Aorta (tissue), 5 donors: ENCODE results near the gene SIAH2. TPM values are rescaled to one million over a fixed set of nuclear protein-coding genes. Genes with fewer than 3 reads are reported as not detected.
A peak's percentile ranks its signal among the peaks of the same experiment; 100 is the strongest.

Source experiments
- ATAC-seq: fragments of 200-7000 bp; cut with Tn5 transposase; one replicate; pipeline ENCODE4 v1.9.1; 2022; ENCODE audit warnings: moderate library complexity; ENCODE audit not compliant: low FRiP score
- DNase-seq, 2 donors: peaks; one replicate each; pipeline ENCODE4 v3.0.0-alpha.2; 2020
- H3K27ac ChIP-seq, 2 donors: one replicate each; pipeline ENCODE4 v1.5.1; 2013; ENCODE audit warnings: low read length in 2 of 2, mild to moderate bottlenecking in 2 of 2, moderate library complexity in 2 of 2, control low read depth in 1 of 2, inconsistent platforms in 1 of 2, low read depth in 1 of 2
- H3K27me3 ChIP-seq, 2 donors: one replicate each; pipeline ENCODE4 v1.6.1; 2013; ENCODE audit warnings: control low read depth in 1 of 2, low read length in 1 of 2, mild to moderate bottlenecking in 1 of 2, moderate library complexity in 1 of 2; ENCODE audit not compliant: insufficient read depth in 2 of 2, control insufficient read depth in 1 of 2
- H3K36me3 ChIP-seq, 2 donors: one replicate each; pipeline ENCODE4 v1.6.1; 2013; ENCODE audit warnings: control low read depth in 1 of 2, low read length in 1 of 2, mild to moderate bottlenecking in 1 of 2; ENCODE audit not compliant: insufficient read depth in 2 of 2, control insufficient read depth in 1 of 2
- H3K4me1 ChIP-seq, 2 donors: one replicate each; pipeline ENCODE4 v1.6.1; 2013; ENCODE audit warnings: low read length in 2 of 2, control low read depth in 1 of 2, mild to moderate bottlenecking in 1 of 2, moderate library complexity in 1 of 2; ENCODE audit not compliant: insufficient read depth in 2 of 2, control insufficient read depth in 1 of 2
- H3K4me3 ChIP-seq, 2 donors: one replicate each; pipeline ENCODE4 v1.5.1; 2013; ENCODE audit warnings: low read length in 2 of 2, control low read depth in 1 of 2, mild to moderate bottlenecking in 1 of 2
- H3K9me3 ChIP-seq: one replicate; pipeline ENCODE4 v1.6.1; 2013; ENCODE audit warnings: mild to moderate bottlenecking, low read length; ENCODE audit not compliant: control insufficient read depth
- WGBS, 2 donors: extraction: QIAGEN DNeasy Blood & Tissue Kit; methylation state at CpG; one replicate each; pipeline ENCODE4 v1.1.7; 2013; 5-methylcytosine and 5-hydroxymethylcytosine counted together
- intact Hi-C, 2 donors: fragments of 100-400 bp; cut with DNase I; formaldehyde crosslinking; loops; one replicate each; pipeline versions ENCODE4 v1.14.2 to v1.15.0; 2022
- polyA plus RNA-seq, 2 donors: library from polyadenylated mRNA; stranded (reverse); fragments of 200-250 nt; gene quantifications; one replicate each; pipeline ENCODE4 v1.2.3, GENCODE V29; 2013
- total RNA-seq, 2 donors: library from RNA; stranded (reverse); fragmentation: NEBNext Ultra II Directional; extraction: Animal tissue kit (Norgen Biotek cat#: 25700); gene quantifications; one replicate each; pipeline ENCODE4 v1.2.1, GENCODE V29; 2021
- donor health status: healthy with polysubstance abuse.
- donor health status: Bipolar disorder and iron deficiency.
- donor health status: DM: no; HTN: no; CAD: no.
- donor health status: DM: no; HTN: no; CAD: no.
- donor health status: DM: yes; HTN: yes; CAD: no.

Gene SIAH2
- total and polyA plus RNA-seq, 4 donors: 9.1 to 22.4 (median 15.7) TPM

GRCh38 chr3:150703299-150703755, 59.6 kb downstream of the SIAH2 start:
- intact Hi-C loops: loop anchor here (1.0 to 10.0 kb wide), 3 partner anchors 60 to 159 kb away; partner anchors contain the start of genes EIF2A (in 1 of the 2), SELENOT (in 1 of the 2), SERP1 (in 1 of the 2) and SIAH2 (in 1 of the 2)
- DNase-seq: peak; percentile 76 to 84
- H3K27ac ChIP-seq: peak overlapping the region in 1 of 2 donors; percentile 62

GRCh38 chr3:150699068-150699639, 63.8 kb downstream of the SIAH2 start:
- Histone ChIP-seq H3K36me3 (no peaks in the 10 kb centered on the region), H3K4me1 (no peaks in the 10 kb centered on the region), H3K27ac (no peak overlapping the region), H3K9me3 (no peaks in the 10 kb centered on the region), H3K4me3 (no peak overlapping the region), H3K27me3 (no peaks in the 10 kb centered on the region)
- intact Hi-C loops: no loop called here
- DNase-seq: no peak
- no peak for ATAC-seq
- 77 to 83% methylated on average over 2 of the region's 2 CpGs for WGBS, 2 donors

More at GRCh38 chr3:150703299-150703755, 59.6 kb downstream of the SIAH2 start:
- Histone ChIP-seq H3K9me3 (no peaks in the 10 kb centered on the region), H3K4me3 (peak overlapping the region; percentile 23 to 86), H3K4me1 (no peaks in the 10 kb centered on the region), H3K27me3 (no peaks in the 10 kb centered on the region), H3K36me3 (no peaks in the 10 kb centered on the region)
- WGBS, 2 donors: 2 to 3% methylated on average over 27 to 29 of the region's 29 CpGs
- ATAC-seq: peak; percentile 84

GRCh38 chr3:150697646-150698045, 65.3 kb downstream of the SIAH2 start:
- no peak for ATAC-seq
- intact Hi-C loops: no loop called here

GRCh38 chr3:150691414-150692040, 71.4 kb downstream of the SIAH2 start:
- no peaks in the 10 kb centered on the region for H3K9me3 ChIP-seq
- H3K4me3 ChIP-seq: no peak overlapping the region
- WGBS, 2 donors: 89 to 94% methylated on average over 2 of the region's 2 CpGs
- H3K36me3 ChIP-seq: no peaks in the 10 kb centered on the region
- intact Hi-C loops: no loop called here
- ATAC-seq (no peak), DNase-seq (no peak)
- H3K27ac ChIP-seq: no peak overlapping the region
- H3K27me3 ChIP-seq: no peaks in the 10 kb centered on the region
- H3K4me1 ChIP-seq: no peaks in the 10 kb centered on the region

More at GRCh38 chr3:150697646-150698045, 65.3 kb downstream of the SIAH2 start:
- no peak for DNase-seq
- no peaks in the 10 kb centered on the region for H3K36me3 ChIP-seq
- no peaks in the 10 kb centered on the region for H3K9me3 ChIP-seq
- no peaks in the 10 kb centered on the region for H3K27me3 ChIP-seq
- H3K27ac ChIP-seq: no peak overlapping the region
- no peak overlapping the region for H3K4me3 ChIP-seq
- no peaks in the 10 kb centered on the region for H3K4me1 ChIP-seq

Other genes with a start within 250 kb of the SIAH2 start
- 10 to 100 TPM; 74.4 to 78.8 TPM for gene SERP1, start 216.7 kb downstream of the SIAH2 start, total RNA-seq
- gene SERP1, start 216.7 kb downstream of the SIAH2 start, polyA plus RNA-seq: 10 to 100 TPM; 71.9 to 92.9 TPM
- gene EIF2A, start 216.4 kb downstream of the SIAH2 start, total RNA-seq: 10 to 100 TPM; 72.8 to 82.7 TPM
- 10 to 100 TPM; 76.4 to 95.5 TPM for gene EIF2A, start 216.4 kb downstream of the SIAH2 start, polyA plus RNA-seq
- 10 to 100 TPM; 73.2 to 93.0 TPM for gene SELENOT, start 159.8 kb downstream of the SIAH2 start, total RNA-seq
- gene SELENOT, start 159.8 kb downstream of the SIAH2 start, polyA plus RNA-seq: 10 to 100 TPM; 60.8 to 91.7 TPM
- gene ERICH6, start 59.2 kb downstream of the SIAH2 start, total RNA-seq: under 1 TPM in 1 of 2 donors, not detected in 1; 0.18 TPM
- gene ERICH6, start 59.2 kb downstream of the SIAH2 start, polyA plus RNA-seq: not detected
- not detected for gene MINDY4B, start 142.3 kb upstream of the SIAH2 start, total RNA-seq
- gene MINDY4B, start 142.3 kb upstream of the SIAH2 start, polyA plus RNA-seq: not detected
- gene CLRN1, start 209.6 kb upstream of the SIAH2 start, total RNA-seq: not detected
- not detected for gene CLRN1, start 209.6 kb upstream of the SIAH2 start, polyA plus RNA-seq